GM23248 (cell line): Measurements from ENCODE around the gene COL11A2. TPM values are rescaled to one million over a fixed set of nuclear protein-coding genes. Genes with fewer than 3 reads are reported as not detected.
A peak's percentile ranks its signal among the peaks of the same experiment; 100 is the strongest.

Source experiments
- DNase-seq: peaks from one replicate; pipeline ENCODE4 v3.0.0-alpha.2; 2015
- H2AFZ ChIP-seq: fragments of 200-600 bp; sonication (generic); 2 replicates; pipeline ENCODE4 v1.6.1; 2016; ENCODE audit warnings: antibody characterized with exemption
- H3F3A ChIP-seq: fragments of 200-600 bp; sonication (generic); 2 replicates; pipeline ENCODE4 v1.6.1; 2016; ENCODE audit warnings: mild to moderate bottlenecking, antibody characterized with exemption, mixed run types; ENCODE audit not compliant: insufficient read depth
- H3K27ac ChIP-seq: fragments of 200-600 bp; sonication (generic); 2 replicates; pipeline ENCODE4 v1.5.1; 2016; ENCODE audit warnings: mild to moderate bottlenecking
- H3K27me3 ChIP-seq: fragments of 200-600 bp; sonication (generic); replicated peaks from 2 replicates; pipeline ENCODE4 v1.6.1; 2016; ENCODE audit warnings: mild to moderate bottlenecking; ENCODE audit not compliant: insufficient read depth
- H3K36me3 ChIP-seq: fragments of 200-600 bp; sonication (generic); 2 replicates; pipeline ENCODE4 v1.6.1; 2016; ENCODE audit warnings: low read depth, mild to moderate bottlenecking
- H3K4me1 ChIP-seq: fragments of 200-600 bp; sonication (generic); 2 replicates; pipeline ENCODE4 v1.6.1; 2016; ENCODE audit warnings: mild to moderate bottlenecking; ENCODE audit not compliant: insufficient read depth
- H3K4me2 ChIP-seq: fragments of 200-600 bp; sonication (generic); one replicate; pipeline ENCODE4 v1.6.1; 2016; ENCODE audit warnings: mild to moderate bottlenecking; ENCODE audit not compliant: unreplicated experiment
- H3K4me3 ChIP-seq: fragments of 200-600 bp; sonication (generic); 2 replicates; pipeline ENCODE4 v1.5.1; 2016; ENCODE audit warnings: mild to moderate bottlenecking
- H3K79me2 ChIP-seq: fragments of 200-600 bp; sonication (generic); 2 replicates; pipeline ENCODE4 v1.6.1; 2016; ENCODE audit warnings: mild to moderate bottlenecking; ENCODE audit not compliant: insufficient read depth
- H3K9ac ChIP-seq: fragments of 200-600 bp; sonication (generic); 2 replicates; pipeline ENCODE4 v1.6.1; 2016; ENCODE audit warnings: mild to moderate bottlenecking
- H3K9me2 ChIP-seq: fragments of 200-600 bp; sonication (generic); 2 replicates; pipeline ENCODE4 v1.6.1; 2016; ENCODE audit warnings: mixed run types, mild to moderate bottlenecking, moderate library complexity; ENCODE audit not compliant: insufficient read depth
- H3K9me3 ChIP-seq: fragments of 200-600 bp; sonication (generic); one replicate; pipeline ENCODE4 v1.6.1; 2017; ENCODE audit warnings: low read depth
- H4K20me1 ChIP-seq: fragments of 200-600 bp; sonication (generic); 2 replicates; pipeline ENCODE4 v1.6.0; 2016; ENCODE audit not compliant: insufficient read depth
- EZH2 ChIP-seq: fragments of 200-600 bp; sonication (generic); IDR thresholded peaks from 2 replicates; pipeline ENCODE4 v1.6.1; 2018; ENCODE audit warnings: antibody characterized with exemption, mild to moderate bottlenecking; ENCODE audit not compliant: insufficient read depth, poor library complexity, severe bottlenecking
- EZH2phosphoT487 ChIP-seq: fragments of 200-600 bp; sonication (generic); IDR thresholded peaks from 2 replicates; pipeline ENCODE4 v1.6.1; 2018; ENCODE audit warnings: antibody characterized with exemption, moderate library complexity, mild to moderate bottlenecking, low read depth; ENCODE audit not compliant: insufficient read depth
- WGBS, 2 experiments: methylation state at CpG; one replicate each; pipeline ENCODE4 v1.1.6; 2015 to 2017; ENCODE audit warnings: low lambda C conversion rate in 2 of 2, low coverage in 1 of 2; ENCODE audit errors: missing lambda C conversion rate in 2 of 2; 5-methylcytosine and 5-hydroxymethylcytosine counted together
- in situ Hi-C: fragments of 300-500 bp; cut with MboI; formaldehyde crosslinking; loops from 2 replicates; pipeline ENCODE4 v1.15.0; 2020
- polyA plus RNA-seq: library from polyadenylated mRNA; unstranded; fragments of >200 nt; fragmentation: Nextera tagmentation; extraction: Ambion mirVana; gene quantifications from 2 replicates; pipeline ENCODE4 v1.2.1, GENCODE V29; 2016
- total RNA-seq: library from RNA; depleted of rRNA; stranded (reverse); fragments of >200 nt; shearing (Covaris generic); gene quantifications from 2 replicates; pipeline ENCODE4 v1.2.3, GENCODE V29; 2014

The COL11A2 gene
- total and polyA plus RNA-seq, 2 experiments from 2014 or later, result 0.31 to 0.32 TPM

GRCh38 chr6:33120001-33120400, 72.3 kb downstream of the COL11A2 start:
- Histone ChIP-seq H3F3A (no peaks in the 10 kb centered on the region), H3K27ac (no peak overlapping the region), H4K20me1 (no peaks in the 10 kb centered on the region), H2AFZ (no peak overlapping the region), H3K4me2 (no peak overlapping the region), H3K9ac (no peak overlapping the region), H3K4me3 (no peak overlapping the region), H3K9me3 (no peaks in the 10 kb centered on the region), H3K27me3 (peaks cover 42% of the 10 kb centered on the region), H3K9me2 (no peaks in the 10 kb centered on the region), H3K79me2 (no peaks in the 10 kb centered on the region), H3K36me3 (no peaks in the 10 kb centered on the region), H3K4me1 (no peaks in the 10 kb centered on the region)
- in situ Hi-C loops, result no loop called here
- no peak for DNase-seq
- 62 to 63% methylated on average over 3 of the region's 3 CpGs for WGBS, 2 experiments
- no peak for TF ChIP-seq EZH2phosphoT487
- no peak for TF ChIP-seq EZH2

DNA sequence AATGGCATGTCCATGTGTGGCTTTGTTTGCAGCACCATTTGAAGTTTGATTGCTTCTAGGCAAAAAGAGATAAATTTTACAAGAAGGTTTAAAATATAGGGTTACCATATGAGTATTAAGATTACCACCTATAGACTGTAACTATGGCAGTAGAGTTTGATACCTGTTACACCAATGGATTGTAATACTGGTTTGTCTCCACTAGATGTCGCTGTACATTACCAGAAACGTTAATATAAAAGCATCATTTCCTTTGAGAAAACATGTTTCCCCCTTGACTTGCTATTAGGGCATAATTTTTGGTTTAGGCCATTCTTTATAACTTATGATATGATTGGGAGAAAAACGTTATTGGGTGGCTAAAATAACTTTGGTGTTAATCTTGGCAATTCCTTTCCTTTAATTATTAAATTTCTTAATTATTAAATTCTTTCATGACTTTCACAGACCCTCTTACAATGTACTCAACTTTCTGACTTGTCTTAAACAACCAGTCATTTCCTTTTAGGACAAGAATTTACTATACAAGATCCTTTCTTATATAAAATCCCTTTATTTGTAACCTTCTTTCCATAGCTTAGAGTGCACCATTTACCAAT, 73.6 kb downstream of the COL11A2 start:
- TF ChIP-seq EZH2 (no peak), EZH2phosphoT487 (no peak)
- 0% methylated on average over 3 of the region's 3 CpGs for WGBS, 2 experiments
- no peak overlapping the region for H2AFZ ChIP-seq
- no peaks in the 10 kb centered on the region for H3K4me1 ChIP-seq
- H3K9me3 ChIP-seq, result no peaks in the 10 kb centered on the region
- H3K9me2 ChIP-seq, result no peaks in the 10 kb centered on the region
- no peaks in the 10 kb centered on the region for H3F3A ChIP-seq
- H4K20me1 ChIP-seq, result no peaks in the 10 kb centered on the region
- H3K36me3 ChIP-seq, result no peaks in the 10 kb centered on the region
- peak; percentile 54 for DNase-seq
- no peaks in the 10 kb centered on the region for H3K79me2 ChIP-seq
- no peak overlapping the region for H3K4me2 ChIP-seq
- H3K27ac ChIP-seq, result no peak overlapping the region
- in situ Hi-C loops, result no loop called here
- H3K9ac ChIP-seq, result no peak overlapping the region
- H3K27me3 ChIP-seq, result peaks cover 56% of the 10 kb centered on the region
- H3K4me3 ChIP-seq, result no peak overlapping the region

GRCh38 chr6:33117811-33118277, 74.4 kb downstream of the COL11A2 start:
- Histone ChIP-seq H3K9me2 (no peaks in the 10 kb centered on the region), H3K4me3 (no peak overlapping the region), H3K9me3 (no peaks in the 10 kb centered on the region), H3K9ac (no peak overlapping the region), H3K27me3 (peaks cover 63% of the 10 kb centered on the region), H3K27ac (no peak overlapping the region), H3K79me2 (no peaks in the 10 kb centered on the region), H4K20me1 (no peaks in the 10 kb centered on the region), H3K4me2 (no peak overlapping the region), H3F3A (no peaks in the 10 kb centered on the region), H2AFZ (no peak overlapping the region), H3K4me1 (no peaks in the 10 kb centered on the region), H3K36me3 (no peaks in the 10 kb centered on the region)
- in situ Hi-C loops, result no loop called here
- 5 to 11% methylated on average over 9 of the region's 9 CpGs for WGBS, 2 experiments
- DNase-seq, result no peak
- TF ChIP-seq EZH2phosphoT487, result no peak
- TF ChIP-seq EZH2, result no peak

DNA sequence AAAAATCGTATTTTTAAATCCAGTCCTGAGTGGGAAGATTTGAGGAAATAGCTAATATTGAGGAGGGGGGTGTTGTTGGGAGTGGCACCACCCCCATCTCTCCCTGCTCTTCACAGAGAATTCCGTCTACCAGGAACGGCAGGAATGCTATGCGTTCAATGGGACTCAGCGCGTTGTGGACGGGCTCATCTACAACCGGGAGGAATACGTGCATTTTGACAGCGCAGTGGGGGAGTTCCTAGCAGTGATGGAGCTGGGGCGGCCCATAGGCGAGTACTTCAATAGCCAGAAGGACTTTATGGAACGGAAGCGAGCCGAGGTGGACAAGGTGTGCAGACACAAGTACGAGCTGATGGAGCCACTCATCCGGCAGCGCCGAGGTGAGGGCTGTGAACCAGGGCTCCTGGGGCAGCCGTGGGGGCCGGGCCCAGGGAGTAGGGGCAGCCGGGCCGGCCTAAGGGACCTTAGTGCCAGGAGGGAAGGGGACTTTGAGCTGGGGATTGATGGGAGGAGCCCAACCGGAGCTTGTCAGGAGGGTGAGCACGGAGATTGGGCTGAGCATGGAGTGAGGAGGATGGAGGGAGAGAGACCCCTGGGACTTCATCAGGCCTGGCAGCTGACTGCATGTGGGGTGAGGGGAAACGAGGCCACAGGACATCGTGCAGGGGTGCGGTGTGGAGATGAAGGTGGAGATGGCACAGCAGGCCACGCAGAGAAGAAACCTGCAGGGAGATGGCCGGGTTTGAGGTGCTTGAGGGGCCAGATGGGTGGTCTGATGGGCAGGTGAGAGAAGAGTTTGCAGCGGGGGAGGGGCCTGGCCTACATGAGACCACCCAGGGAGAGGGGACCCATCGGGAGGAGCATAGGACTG, 75.2 kb downstream of the COL11A2 start:
- no peaks in the 10 kb centered on the region for H3K36me3 ChIP-seq
- 8 to 11% methylated on average over 30 to 32 of the region's 32 CpGs for WGBS, 2 experiments
- H3K9me3 ChIP-seq, result no peaks in the 10 kb centered on the region
- TF ChIP-seq EZH2phosphoT487 (no peak), EZH2 (peak; percentile 41)
- no peaks in the 10 kb centered on the region for H3K9me2 ChIP-seq
- peaks cover 63% of the 10 kb centered on the region for H3K27me3 ChIP-seq
- in situ Hi-C loops, result no loop called here
- no peaks in the 10 kb centered on the region for H3K4me1 ChIP-seq
- H2AFZ ChIP-seq, result 0 out of 2 replicates have a peak overlapping the region, but pooled peaks have one; percentile 29
- DNase-seq, result peak; percentile 36
- no peaks in the 10 kb centered on the region for H3K79me2 ChIP-seq
- H3K4me2 ChIP-seq, result no peak overlapping the region
- H3F3A ChIP-seq, result no peaks in the 10 kb centered on the region
- H3K9ac ChIP-seq, result no peak overlapping the region
- H4K20me1 ChIP-seq, result no peaks in the 10 kb centered on the region
- H3K4me3 ChIP-seq, result no peak overlapping the region
- H3K27ac ChIP-seq, result no peak overlapping the region
